Gastroesophageal sphincter (tissue), 3 donors: Measurements from ENCODE around the gene NT5C2.

Source experiments
- CTCF ChIP-seq, 4 experiments: fragments of 200-600 bp in 2 of 4; fragments of 450-650 bp in 2 of 4; sonication (generic) in 1 of 4; IDR thresholded peaks; one replicate each; pipeline ENCODE4 v1.5.1; 2017 to 2019; ENCODE audit warnings: antibody characterized with exemption in 4 of 4, mild to moderate bottlenecking in 2 of 4, moderate library complexity in 2 of 4
- POLR2AphosphoS5 ChIP-seq: sonication (generic); formaldehyde crosslinking; IDR thresholded peaks from one replicate; pipeline ENCODE4 v1.6.1; 2017; ENCODE audit warnings: antibody characterized with exemption

DNA sequence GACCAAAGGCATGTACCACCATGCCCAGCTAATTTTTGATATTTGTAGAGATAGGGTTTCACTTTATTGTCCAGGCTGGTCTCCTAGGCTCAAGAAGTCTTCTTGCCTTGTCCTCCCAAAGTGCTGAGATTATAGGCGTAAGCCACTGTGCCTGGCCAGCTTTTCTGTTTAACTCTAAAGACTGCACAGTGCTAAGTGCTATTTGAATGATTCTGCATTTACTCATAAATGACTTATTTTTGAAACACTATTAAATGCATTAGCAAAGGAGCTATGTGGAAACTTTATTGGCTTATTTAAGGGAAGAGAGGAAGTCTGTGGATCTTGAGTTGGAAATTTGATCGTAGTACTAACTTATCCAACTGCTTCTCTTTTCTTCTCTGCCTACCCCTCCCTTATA is 89.1 kb downstream of the NT5C2 start:
- no peak for TF ChIP-seq POLR2AphosphoS5
- TF ChIP-seq CTCF (IDR thresholded peaks at IDR 0.05), result no peak
